Left colon (tissue), 2 donors: Measurements from ENCODE around the gene ANKRD63. TPM values are rescaled to one million over a fixed set of nuclear protein-coding genes. Genes with fewer than 3 reads are reported as not detected.

Source experiments
- ATAC-seq: fragments of 200-7000 bp; cut with Tn5 transposase; one replicate; pipeline ENCODE4 v1.9.1; 2020; ENCODE audit warnings: mild to moderate bottlenecking, moderate library complexity
- DNase-seq, 2 donors: peaks; one replicate each; pipeline ENCODE4 v3.0.0-alpha.2; 2020
- intact Hi-C, 2 donors: fragments of 100-400 bp; cut with DNase I in 1 of 2; cut with micrococcal nuclease in 1 of 2; formaldehyde crosslinking; loops; one replicate each; pipeline versions ENCODE4 v1.11.2 to v1.14.0; 2022; cut with DNase I, micrococcal nuclease
- total RNA-seq, 2 donors: library from RNA; stranded (reverse); fragmentation: NEBNext Ultra II Directional; extraction: Animal tissue kit (Norgen Biotek cat#: 25700); gene quantifications; one replicate each; pipeline ENCODE4 v1.2.1, GENCODE V29; 2021
- donor health status: DM: no; HTN: no; CAD: no.
- donor health status: DM: yes; HTN: yes; CAD: no.

ANKRD63 gene
- total RNA-seq, 2 donors from 2014 or later, result not detected

GRCh38 chr15:40285151-40285550, 2.3 kb upstream of the ANKRD63 start:
- ATAC-seq (no peak), DNase-seq (no peak)
- intact Hi-C loops, result loop anchor here in 1 of 2 donors (10.0 kb wide), 1 partner anchor 140 kb away; no protein-coding TSS in a partner anchor

GRCh38 chr15:40283615-40284300, 894 bp upstream of the ANKRD63 start:
- ATAC-seq (no peak), DNase-seq (no peak)
- intact Hi-C loops, result loop anchor here in 1 of 2 donors (10.0 kb wide), 1 partner anchor 141 kb away; no protein-coding TSS in a partner anchor

- peak in 1 of 2 donors; percentile 65 for DNase-seq
- intact Hi-C loops, result loop anchor here in 1 of 2 donors (10.0 kb wide), 1 partner anchor 142 kb away; no protein-coding TSS in a partner anchor
Measured at GRCh38 chr15:40282147-40282868, 556 bp downstream of the ANKRD63 start.

GRCh38 chr15:40281801-40282146, 1.1 kb downstream of the ANKRD63 start:
- intact Hi-C loops, result loop anchor here in 1 of 2 donors (10.0 kb wide), 1 partner anchor 143 kb away; no protein-coding TSS in a partner anchor
- ATAC-seq, result no peak
- DNase-seq, result no peak

More at GRCh38 chr15:40282147-40282868, 556 bp downstream of the ANKRD63 start:
- ATAC-seq, result peak; percentile 59

GRCh38 chr15:40281057-40281800, 1.6 kb downstream of the ANKRD63 start:
- intact Hi-C loops, result loop anchor here in 1 of 2 donors (10.0 kb wide), 1 partner anchor 144 kb away; no protein-coding TSS in a partner anchor
- ATAC-seq (no peak), DNase-seq (no peak)

GRCh38 chr15:40280260-40281056, 2.4 kb downstream of the ANKRD63 start:
- DNase-seq, result no peak

GRCh38 chr15:40279437-40280141, 3.3 kb downstream of the ANKRD63 start:
- ATAC-seq (peak; percentile 57), DNase-seq (peak; percentile 52 to 79)
- intact Hi-C loops, result loop anchor here (5.0 to 10.0 kb wide), 2 partner anchors 145 to 237 kb away; no protein-coding TSS in a partner anchor

More at GRCh38 chr15:40280260-40281056, 2.4 kb downstream of the ANKRD63 start:
- no peak for ATAC-seq
- intact Hi-C loops, result loop anchor here in 1 of 2 donors (10.0 kb wide), 1 partner anchor 144 kb away; no protein-coding TSS in a partner anchor

- DNase-seq (no peak), ATAC-seq (no peak)
- intact Hi-C loops, result loop anchor here in 1 of 2 donors (5.0 kb wide), 1 partner anchor 236 kb away; no protein-coding TSS in a partner anchor
Measured at GRCh38 chr15:40278026-40278425, 4.8 kb downstream of the ANKRD63 start.

- DNase-seq (no peak), ATAC-seq (no peak)
- intact Hi-C loops, result loop anchor here in 1 of 2 donors (5.0 kb wide), 1 partner anchor 235 kb away; no protein-coding TSS in a partner anchor
Measured at GRCh38 chr15:40277471-40277870, 5.4 kb downstream of the ANKRD63 start.

GRCh38 chr15:40276927-40277326, 5.9 kb downstream of the ANKRD63 start:
- intact Hi-C loops, result loop anchor here in 1 of 2 donors (5.0 kb wide), 1 partner anchor 235 kb away; no protein-coding TSS in a partner anchor
- ATAC-seq (no peak), DNase-seq (no peak)

GRCh38 chr15:40275954-40276353, 6.9 kb downstream of the ANKRD63 start:
- DNase-seq, result no peak
- ATAC-seq, result no peak
- intact Hi-C loops, result loop anchor here in 1 of 2 donors (5.0 kb wide), 1 partner anchor 234 kb away; no protein-coding TSS in a partner anchor

GRCh38 chr15:40275523-40275922, 7.3 kb downstream of the ANKRD63 start:
- intact Hi-C loops, result loop anchor here in 1 of 2 donors (5.0 kb wide), 1 partner anchor 233 kb away; no protein-coding TSS in a partner anchor
- ATAC-seq, result no peak
- no peak for DNase-seq

- peak; percentile 56 for ATAC-seq
- DNase-seq, result peak in 1 of 2 donors; percentile 87
- intact Hi-C loops, result loop anchor here (5.0 kb wide), 3 partner anchors 47 to 232 kb away; no protein-coding TSS in a partner anchor
Measured at GRCh38 chr15:40274350-40275274, 8.3 kb downstream of the ANKRD63 start.

GRCh38 chr15:40273428-40273827, 9.4 kb downstream of the ANKRD63 start:
- ATAC-seq, result no peak
- intact Hi-C loops, result loop anchor here (5.0 kb wide), 2 partner anchors 46 to 56 kb away; no protein-coding TSS in a partner anchor
- DNase-seq, result no peak

GRCh38 chr15:40272485-40273056, 10.3 kb downstream of the ANKRD63 start:
- intact Hi-C loops, result loop anchor here (5.0 kb wide), 2 partner anchors 45 to 55 kb away; no protein-coding TSS in a partner anchor
- peak; percentile 65 for ATAC-seq
- DNase-seq, result no peak
